ENCODE results near the gene SMIM45.

SMIM45 gene

GRCh38 chr22:41907436-41908401 is 44.2 kb upstream of the SMIM45 start:
- intact Hi-C loops (cut with DNase I; ENCODE audit: low total_unique reads), result no loop called here
- 81 to 82% methylated on average over 7 to 9 of the region's 10 CpGs for WGBS, 2 donors
- DNase-seq (ENCODE audit: low spot score in 2 of 2), result no peak
- H3K4me3 ChIP-seq (ENCODE audit: low read depth, poor library complexity, severe bottlenecking), result no peak overlapping the region
- TF ChIP-seq POLR2A (IDR thresholded peaks at IDR 0.05), result no peak
- no peak for TF ChIP-seq CTCF (IDR thresholded peaks at IDR 0.05)

GRCh38 chr22:41908411-41909309 is 43.3 kb upstream of the SMIM45 start:
- TF ChIP-seq POLR2A (IDR thresholded peaks at IDR 0.05) (no peak), CTCF (IDR thresholded peaks at IDR 0.05) (no peak)
- WGBS, 2 donors, result 55 to 73% methylated on average over 10 to 13 of the region's 14 CpGs
- H3K4me3 ChIP-seq (ENCODE audit: low read depth, poor library complexity, severe bottlenecking), result no peak overlapping the region
- no peak for DNase-seq (ENCODE audit: low spot score in 2 of 2)
- intact Hi-C loops (cut with DNase I; ENCODE audit: low total_unique reads), result no loop called here

GRCh38 chr22:41909310-41910049 is 42.5 kb upstream of the SMIM45 start:
- no peak for DNase-seq (ENCODE audit: low spot score in 2 of 2)
- intact Hi-C loops (cut with DNase I; ENCODE audit: low total_unique reads), result no loop called here
- no peak for TF ChIP-seq POLR2A (IDR thresholded peaks at IDR 0.05)
- TF ChIP-seq CTCF (IDR thresholded peaks at IDR 0.05), result no peak
- no peak overlapping the region for H3K4me3 ChIP-seq (ENCODE audit: low read depth, poor library complexity, severe bottlenecking)
- 54 to 57% methylated on average over 12 to 18 of the region's 55 CpGs for WGBS, 2 donors

GRCh38 chr22:41910050-41911000 is 41.6 kb upstream of the SMIM45 start:
- TF ChIP-seq POLR2A (IDR thresholded peaks at IDR 0.05), result no peak
- TF ChIP-seq CTCF (IDR thresholded peaks at IDR 0.05), result no peak
- no peak overlapping the region for H3K4me3 ChIP-seq (ENCODE audit: low read depth, poor library complexity, severe bottlenecking)
- WGBS, 2 donors, result 0 to 1% methylated on average over 1 to 46 of the region's 112 CpGs
- intact Hi-C loops (cut with DNase I; ENCODE audit: low total_unique reads), result no loop called here
- no peak for DNase-seq (ENCODE audit: low spot score in 2 of 2)
